ENCODE data around the gene GALNT15.

DNA sequence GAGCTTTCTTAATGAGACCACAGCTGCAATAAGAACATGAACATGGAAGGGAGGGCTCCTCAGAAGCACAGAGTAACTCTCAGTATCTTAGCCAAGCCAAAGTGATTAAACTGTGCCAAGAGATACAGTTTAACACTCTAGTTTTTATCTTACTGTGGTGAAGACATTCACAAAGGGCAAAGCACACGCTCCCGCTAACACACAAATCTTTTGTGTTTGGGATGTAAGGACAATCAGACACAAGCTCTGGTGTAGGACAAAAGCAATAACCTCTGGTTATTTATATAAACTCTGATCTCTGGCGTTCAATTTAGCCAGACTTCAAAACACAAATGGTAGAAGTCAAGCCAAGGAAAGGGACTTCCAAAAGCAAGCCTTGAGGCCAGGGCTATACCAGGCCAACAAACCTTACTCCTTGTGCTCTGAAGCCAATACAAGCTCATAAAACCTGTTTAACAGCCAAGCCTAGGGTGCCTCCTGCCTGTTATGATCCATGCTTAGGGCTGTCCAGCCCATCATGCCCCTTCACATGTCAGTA lies 62.4 kb downstream of the GALNT15 start:
- TF ChIP-seq, protein P1, sequence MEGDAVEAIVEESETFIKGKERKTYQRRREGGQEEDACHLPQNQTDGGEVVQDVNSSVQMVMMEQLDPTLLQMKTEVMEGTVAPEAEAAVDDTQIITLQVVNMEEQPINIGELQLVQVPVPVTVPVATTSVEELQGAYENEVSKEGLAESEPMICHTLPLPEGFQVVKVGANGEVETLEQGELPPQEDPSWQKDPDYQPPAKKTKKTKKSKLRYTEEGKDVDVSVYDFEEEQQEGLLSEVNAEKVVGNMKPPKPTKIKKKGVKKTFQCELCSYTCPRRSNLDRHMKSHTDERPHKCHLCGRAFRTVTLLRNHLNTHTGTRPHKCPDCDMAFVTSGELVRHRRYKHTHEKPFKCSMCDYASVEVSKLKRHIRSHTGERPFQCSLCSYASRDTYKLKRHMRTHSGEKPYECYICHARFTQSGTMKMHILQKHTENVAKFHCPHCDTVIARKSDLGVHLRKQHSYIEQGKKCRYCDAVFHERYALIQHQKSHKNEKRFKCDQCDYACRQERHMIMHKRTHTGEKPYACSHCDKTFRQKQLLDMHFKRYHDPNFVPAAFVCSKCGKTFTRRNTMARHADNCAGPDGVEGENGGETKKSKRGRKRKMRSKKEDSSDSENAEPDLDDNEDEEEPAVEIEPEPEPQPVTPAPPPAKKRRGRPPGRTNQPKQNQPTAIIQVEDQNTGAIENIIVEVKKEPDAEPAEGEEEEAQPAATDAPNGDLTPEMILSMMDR (IDR thresholded peaks at IDR 0.05) = no peak
- no peak for TF ChIP-seq POLR2A (IDR thresholded peaks at IDR 0.05)

Measured in heart left ventricle (tissue), 13 donors.